HL-60 (cell line): ENCODE data around the gene SDHC.

ENCODE experiments used
- GABPA ChIP-seq: IDR thresholded peaks from 2 replicates; pipeline ENCODE4 v1.6.1; 2012; ENCODE audit warnings: low read depth
- POLR2AphosphoS5 ChIP-seq: IDR thresholded peaks from 2 replicates; pipeline ENCODE4 v1.6.1; 2012; ENCODE audit warnings: low read depth
- SPI1 ChIP-seq: IDR thresholded peaks from 2 replicates; pipeline ENCODE4 v1.6.1; 2012; ENCODE audit warnings: low read depth, mild to moderate bottlenecking, borderline replicate concordance
- TF ChIP-seq, protein P1 (sequence below): IDR thresholded peaks from one replicate; pipeline ENCODE4 v1.5.1; 2011; ENCODE audit warnings: low read length, control low read depth, inconsistent platforms; ENCODE audit not compliant: insufficient read depth
- TF ChIP-seq, protein P2 (sequence below): IDR thresholded peaks from 2 replicates; pipeline ENCODE4 v1.6.1; 2012; ENCODE audit warnings: low read depth; ENCODE audit not compliant: insufficient replicate concordance

DNA sequence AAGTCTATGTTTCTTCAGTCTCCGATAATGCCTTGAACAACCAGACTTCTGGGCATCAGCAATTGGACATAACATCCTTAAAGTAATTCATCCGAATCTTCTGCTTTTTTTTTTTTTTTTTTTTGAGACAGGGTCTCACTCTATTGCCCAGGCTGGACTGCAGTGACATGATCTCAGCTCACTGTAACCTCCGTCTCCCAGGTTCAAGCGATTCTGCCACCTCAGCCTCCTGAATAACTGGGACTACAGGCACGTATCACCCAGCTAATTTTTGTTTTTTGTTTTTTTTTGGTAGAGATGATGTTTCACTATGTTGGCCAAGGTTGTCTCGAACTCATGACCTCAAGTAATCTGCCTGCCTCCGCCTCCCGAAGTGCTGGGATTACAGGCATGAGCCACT lies 77.4 kb downstream of the SDHC start:
- TF ChIP-seq, protein P1, sequence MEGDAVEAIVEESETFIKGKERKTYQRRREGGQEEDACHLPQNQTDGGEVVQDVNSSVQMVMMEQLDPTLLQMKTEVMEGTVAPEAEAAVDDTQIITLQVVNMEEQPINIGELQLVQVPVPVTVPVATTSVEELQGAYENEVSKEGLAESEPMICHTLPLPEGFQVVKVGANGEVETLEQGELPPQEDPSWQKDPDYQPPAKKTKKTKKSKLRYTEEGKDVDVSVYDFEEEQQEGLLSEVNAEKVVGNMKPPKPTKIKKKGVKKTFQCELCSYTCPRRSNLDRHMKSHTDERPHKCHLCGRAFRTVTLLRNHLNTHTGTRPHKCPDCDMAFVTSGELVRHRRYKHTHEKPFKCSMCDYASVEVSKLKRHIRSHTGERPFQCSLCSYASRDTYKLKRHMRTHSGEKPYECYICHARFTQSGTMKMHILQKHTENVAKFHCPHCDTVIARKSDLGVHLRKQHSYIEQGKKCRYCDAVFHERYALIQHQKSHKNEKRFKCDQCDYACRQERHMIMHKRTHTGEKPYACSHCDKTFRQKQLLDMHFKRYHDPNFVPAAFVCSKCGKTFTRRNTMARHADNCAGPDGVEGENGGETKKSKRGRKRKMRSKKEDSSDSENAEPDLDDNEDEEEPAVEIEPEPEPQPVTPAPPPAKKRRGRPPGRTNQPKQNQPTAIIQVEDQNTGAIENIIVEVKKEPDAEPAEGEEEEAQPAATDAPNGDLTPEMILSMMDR: no peak
- TF ChIP-seq POLR2AphosphoS5 (no peak), GABPA (no peak), SPI1 (no peak)
- TF ChIP-seq, protein P2, sequence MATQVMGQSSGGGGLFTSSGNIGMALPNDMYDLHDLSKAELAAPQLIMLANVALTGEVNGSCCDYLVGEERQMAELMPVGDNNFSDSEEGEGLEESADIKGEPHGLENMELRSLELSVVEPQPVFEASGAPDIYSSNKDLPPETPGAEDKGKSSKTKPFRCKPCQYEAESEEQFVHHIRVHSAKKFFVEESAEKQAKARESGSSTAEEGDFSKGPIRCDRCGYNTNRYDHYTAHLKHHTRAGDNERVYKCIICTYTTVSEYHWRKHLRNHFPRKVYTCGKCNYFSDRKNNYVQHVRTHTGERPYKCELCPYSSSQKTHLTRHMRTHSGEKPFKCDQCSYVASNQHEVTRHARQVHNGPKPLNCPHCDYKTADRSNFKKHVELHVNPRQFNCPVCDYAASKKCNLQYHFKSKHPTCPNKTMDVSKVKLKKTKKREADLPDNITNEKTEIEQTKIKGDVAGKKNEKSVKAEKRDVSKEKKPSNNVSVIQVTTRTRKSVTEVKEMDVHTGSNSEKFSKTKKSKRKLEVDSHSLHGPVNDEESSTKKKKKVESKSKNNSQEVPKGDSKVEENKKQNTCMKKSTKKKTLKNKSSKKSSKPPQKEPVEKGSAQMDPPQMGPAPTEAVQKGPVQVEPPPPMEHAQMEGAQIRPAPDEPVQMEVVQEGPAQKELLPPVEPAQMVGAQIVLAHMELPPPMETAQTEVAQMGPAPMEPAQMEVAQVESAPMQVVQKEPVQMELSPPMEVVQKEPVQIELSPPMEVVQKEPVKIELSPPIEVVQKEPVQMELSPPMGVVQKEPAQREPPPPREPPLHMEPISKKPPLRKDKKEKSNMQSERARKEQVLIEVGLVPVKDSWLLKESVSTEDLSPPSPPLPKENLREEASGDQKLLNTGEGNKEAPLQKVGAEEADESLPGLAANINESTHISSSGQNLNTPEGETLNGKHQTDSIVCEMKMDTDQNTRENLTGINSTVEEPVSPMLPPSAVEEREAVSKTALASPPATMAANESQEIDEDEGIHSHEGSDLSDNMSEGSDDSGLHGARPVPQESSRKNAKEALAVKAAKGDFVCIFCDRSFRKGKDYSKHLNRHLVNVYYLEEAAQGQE: no peak
